ENCODE measurements around the gene IFNG-AS1. TPM values are rescaled to one million over a fixed set of nuclear protein-coding genes. Genes with fewer than 3 reads are reported as not detected.

The IFNG-AS1 gene
- total RNA-seq, 1 experiment from 2014 or later: not detected

DNA sequence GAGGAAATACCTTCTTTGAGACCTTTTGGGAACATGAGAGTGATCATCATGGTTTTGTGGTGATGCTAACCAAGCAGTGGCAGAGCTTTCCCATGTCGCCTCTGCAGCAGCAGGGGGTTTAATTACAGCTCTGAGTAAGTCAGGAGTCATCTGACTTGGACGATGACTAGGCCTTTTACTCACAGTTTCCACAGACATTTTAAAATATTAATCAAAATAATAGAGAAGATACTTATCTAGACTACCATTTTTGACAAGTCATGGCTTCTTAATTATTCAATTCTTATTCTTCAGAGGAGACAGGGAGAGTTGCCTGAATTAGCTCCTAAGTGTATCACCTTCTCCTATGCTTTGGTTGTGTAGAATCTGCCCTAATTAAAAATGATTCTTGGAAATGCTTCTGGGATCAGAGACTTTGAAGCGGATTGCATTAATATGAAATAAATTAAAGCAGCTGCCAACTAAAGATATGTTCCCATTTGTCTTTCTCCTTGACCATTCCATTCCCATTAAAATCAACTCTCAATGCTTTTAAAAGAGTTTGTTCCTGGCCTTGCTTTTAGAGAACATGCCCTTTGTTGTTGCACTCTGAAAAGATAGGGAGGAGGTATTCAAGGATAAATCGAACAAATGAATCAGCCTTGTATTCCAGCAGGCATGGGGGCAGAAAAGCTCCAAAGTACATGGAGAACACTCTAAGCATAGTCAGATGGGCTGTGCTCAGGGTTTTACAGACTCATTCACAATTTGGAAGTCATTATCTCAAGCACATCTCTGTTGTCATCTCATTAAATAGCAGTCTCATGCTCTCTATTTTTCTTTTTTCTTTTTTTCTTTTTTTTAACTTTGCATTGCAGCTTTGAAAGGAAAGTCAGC lies 7.7 kb upstream of the IFNG-AS1 start:
- Histone ChIP-seq H2AFZ (ENCODE audit: low read depth, low read length, poor library complexity, severe bottlenecking) (peak overlapping the region; percentile 25), H3K4me3 (replicated peaks in 1 of 2; ENCODE audit: low read depth in 1 of 2, low read length in 2 of 2) (peak overlapping the region in 1 of 2 experiments; percentile 13; a peak in 2 of 4 replicates), H3K27ac (ENCODE audit: low read depth, low read length) (peak overlapping the region; percentile 60; the same call in 1 of the 2 replicates), H3K4me1 (ENCODE audit: control insufficient read depth in 1 of 2, insufficient read depth in 2 of 2, low read length in 2 of 2) (peaks cover 8 to 24% of the 10 kb centered on the region in 2 experiments; a peak in 3 of 4 replicates), H3K79me2 (ENCODE audit: insufficient read depth, low read length) (no peaks in the 10 kb centered on the region), H3K9ac (ENCODE audit: low read length) (peak overlapping the region; percentile 21), H4K20me1 (ENCODE audit: insufficient read depth) (no peaks in the 10 kb centered on the region), H3K27me3 (ENCODE audit: insufficient read depth, low read length) (no peaks in the 10 kb centered on the region), H3K9me3 (ENCODE audit: control insufficient read depth in 1 of 2, insufficient read depth in 1 of 2, low read depth in 1 of 2, low read length in 2 of 2) (no peaks in the 10 kb centered on the region), H3K4me2 (ENCODE audit: low read length) (peak overlapping the region; percentile 53), H3K36me3 (ENCODE audit: control insufficient read depth in 1 of 2, insufficient read depth in 2 of 2, low read length in 2 of 2) (no peaks in the 10 kb centered on the region), H3K9me2 (ENCODE audit: insufficient read depth) (no peaks in the 10 kb centered on the region)
- BruUV-seq (replicated peaks): no TSS peak
- ChIA-PET CTCF (interaction anchor here (1.0 kb wide), 1 partner anchor 12 kb away, joined by 3 read pairs; no protein-coding TSS in a partner anchor), RAD21 (ENCODE audit: low non-redundant PET in 1 of 2, low total read pairs in 2 of 2, uncharacterized antibody in 2 of 2, unreplicated experiment in 2 of 2) (interaction anchor here in 1 of 2 experiments (0.5 kb wide), 1 partner anchor 243 kb away, joined by 3 read pairs; no protein-coding TSS in a partner anchor), POLR2A (no interaction called here)
- DNase-seq (ENCODE audit: low read depth, low spot score) (peak; percentile 81), ATAC-seq (peak; percentile 94)
- intact Hi-C loops (cut with micrococcal nuclease): no loop called here
- TF ChIP-seq FOSL1 (IDR thresholded peaks at IDR 0.05; ENCODE audit: low read depth) (peak; percentile 99), CBX3 (IDR thresholded peaks at IDR 0.05; ENCODE audit: low read depth) (peak; percentile 70; the same call in 1 of the 2 replicates), EGR1 (IDR thresholded peaks at IDR 0.05; ENCODE audit: low read depth) (no peak), SRF (IDR thresholded peaks at IDR 0.05; ENCODE audit: low read depth) (peak; percentile 82), ZNF274 (IDR thresholded peaks at IDR 0.05; ENCODE audit: low read depth, low read length) (no peak), YY1 (IDR thresholded peaks at IDR 0.05; ENCODE audit: extremely low read depth, insufficient replicate concordance, low read depth, low read length) (no peak), ZFX (IDR thresholded peaks at IDR 0.05) (no peak), ELF1 (IDR thresholded peaks at IDR 0.05; ENCODE audit: borderline replicate concordance, low read depth) (no peak), SIN3A (IDR thresholded peaks at IDR 0.05; ENCODE audit: low read depth) (peak; percentile 47; the same call in 1 of the 2 replicates), EZH2phosphoT487 (IDR thresholded peaks at IDR 0.05; ENCODE audit: borderline replicate concordance) (no peak), RAD21 (IDR thresholded peaks at IDR 0.05; ENCODE audit: low read depth) (no peak), CEBPB (IDR thresholded peaks at IDR 0.05; ENCODE audit: low read depth) (peak; percentile 54; the same call in 1 of the 2 replicates), JUND (IDR thresholded peaks at IDR 0.05) (peak; percentile 95), EZH2 (IDR thresholded peaks at IDR 0.05) (no peak)
- TF ChIP-seq, protein P1, sequence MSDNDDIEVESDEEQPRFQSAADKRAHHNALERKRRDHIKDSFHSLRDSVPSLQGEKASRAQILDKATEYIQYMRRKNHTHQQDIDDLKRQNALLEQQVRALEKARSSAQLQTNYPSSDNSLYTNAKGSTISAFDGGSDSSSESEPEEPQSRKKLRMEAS (IDR thresholded peaks at IDR 0.05): 0 out of 2 replicates have a peak, but pooled peaks have one; percentile 30
- TF ChIP-seq, protein P2, sequence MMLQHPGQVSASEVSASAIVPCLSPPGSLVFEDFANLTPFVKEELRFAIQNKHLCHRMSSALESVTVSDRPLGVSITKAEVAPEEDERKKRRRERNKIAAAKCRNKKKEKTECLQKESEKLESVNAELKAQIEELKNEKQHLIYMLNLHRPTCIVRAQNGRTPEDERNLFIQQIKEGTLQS (IDR thresholded peaks at IDR 0.05): no peak
- TF ChIP-seq, protein P3, sequence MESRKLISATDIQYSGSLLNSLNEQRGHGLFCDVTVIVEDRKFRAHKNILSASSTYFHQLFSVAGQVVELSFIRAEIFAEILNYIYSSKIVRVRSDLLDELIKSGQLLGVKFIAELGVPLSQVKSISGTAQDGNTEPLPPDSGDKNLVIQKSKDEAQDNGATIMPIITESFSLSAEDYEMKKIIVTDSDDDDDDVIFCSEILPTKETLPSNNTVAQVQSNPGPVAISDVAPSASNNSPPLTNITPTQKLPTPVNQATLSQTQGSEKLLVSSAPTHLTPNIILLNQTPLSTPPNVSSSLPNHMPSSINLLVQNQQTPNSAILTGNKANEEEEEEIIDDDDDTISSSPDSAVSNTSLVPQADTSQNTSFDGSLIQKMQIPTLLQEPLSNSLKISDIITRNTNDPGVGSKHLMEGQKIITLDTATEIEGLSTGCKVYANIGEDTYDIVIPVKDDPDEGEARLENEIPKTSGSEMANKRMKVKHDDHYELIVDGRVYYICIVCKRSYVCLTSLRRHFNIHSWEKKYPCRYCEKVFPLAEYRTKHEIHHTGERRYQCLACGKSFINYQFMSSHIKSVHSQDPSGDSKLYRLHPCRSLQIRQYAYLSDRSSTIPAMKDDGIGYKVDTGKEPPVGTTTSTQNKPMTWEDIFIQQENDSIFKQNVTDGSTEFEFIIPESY (IDR thresholded peaks at IDR 0.05; ENCODE audit: extremely low read depth, insufficient replicate concordance, low read length): no peak
- TF ChIP-seq, protein P4, sequence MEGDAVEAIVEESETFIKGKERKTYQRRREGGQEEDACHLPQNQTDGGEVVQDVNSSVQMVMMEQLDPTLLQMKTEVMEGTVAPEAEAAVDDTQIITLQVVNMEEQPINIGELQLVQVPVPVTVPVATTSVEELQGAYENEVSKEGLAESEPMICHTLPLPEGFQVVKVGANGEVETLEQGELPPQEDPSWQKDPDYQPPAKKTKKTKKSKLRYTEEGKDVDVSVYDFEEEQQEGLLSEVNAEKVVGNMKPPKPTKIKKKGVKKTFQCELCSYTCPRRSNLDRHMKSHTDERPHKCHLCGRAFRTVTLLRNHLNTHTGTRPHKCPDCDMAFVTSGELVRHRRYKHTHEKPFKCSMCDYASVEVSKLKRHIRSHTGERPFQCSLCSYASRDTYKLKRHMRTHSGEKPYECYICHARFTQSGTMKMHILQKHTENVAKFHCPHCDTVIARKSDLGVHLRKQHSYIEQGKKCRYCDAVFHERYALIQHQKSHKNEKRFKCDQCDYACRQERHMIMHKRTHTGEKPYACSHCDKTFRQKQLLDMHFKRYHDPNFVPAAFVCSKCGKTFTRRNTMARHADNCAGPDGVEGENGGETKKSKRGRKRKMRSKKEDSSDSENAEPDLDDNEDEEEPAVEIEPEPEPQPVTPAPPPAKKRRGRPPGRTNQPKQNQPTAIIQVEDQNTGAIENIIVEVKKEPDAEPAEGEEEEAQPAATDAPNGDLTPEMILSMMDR (IDR thresholded peaks at IDR 0.05 in 2 of 3, conservative IDR thresholded peaks at IDR 0.05 in 1 of 3; ENCODE audit: borderline replicate concordance in 1 of 3, insufficient read depth in 1 of 3, low read depth in 2 of 3, low read length in 2 of 3): no peak
